Ectodermal cell (in vitro differentiated cells): ENCODE results near the gene UBASH3B.
"Not testable (repeated sequence)": the region's sequence is repeated elsewhere in the genome, so short reads cannot be mapped to it uniquely, and the experiment has no call there.

Source experiments
- H3K27ac ChIP-seq: 2 replicates; pipeline ENCODE4 v1.7.0; 2013; ENCODE audit warnings: mild to moderate bottlenecking, low read depth, low read length; ENCODE audit not compliant: insufficient read depth, poor library complexity, severe bottlenecking
- H3K27me3 ChIP-seq: 2 replicates; pipeline ENCODE4 v1.7.0; 2013; ENCODE audit warnings: mild to moderate bottlenecking, low read length; ENCODE audit not compliant: insufficient read depth, control insufficient read depth, poor library complexity, severe bottlenecking
- H3K36me3 ChIP-seq: one replicate; pipeline ENCODE4 v1.7.0; 2013; ENCODE audit warnings: low read length; ENCODE audit not compliant: control insufficient read depth, insufficient read depth
- H3K4me1 ChIP-seq: one replicate; pipeline ENCODE4 v1.7.0; 2013; ENCODE audit warnings: low read length; ENCODE audit not compliant: control insufficient read depth, insufficient read depth
- H3K4me3 ChIP-seq: 2 replicates; pipeline ENCODE4 v1.7.0; 2013; ENCODE audit warnings: low read depth, low read length, control low read depth; ENCODE audit not compliant: insufficient read depth
- H3K9me3 ChIP-seq: 2 replicates; pipeline ENCODE4 v1.7.0; 2013; ENCODE audit warnings: mild to moderate bottlenecking, low read length, moderate library complexity; ENCODE audit not compliant: control insufficient read depth
- WGBS, 2 experiments: methylation state at CpG; one replicate each; pipeline ENCODE4 v1.1.7; 2013; ENCODE audit warnings: missing lambda C conversion rate in 2 of 2; 5-methylcytosine and 5-hydroxymethylcytosine counted together

UBASH3B gene

DNA sequence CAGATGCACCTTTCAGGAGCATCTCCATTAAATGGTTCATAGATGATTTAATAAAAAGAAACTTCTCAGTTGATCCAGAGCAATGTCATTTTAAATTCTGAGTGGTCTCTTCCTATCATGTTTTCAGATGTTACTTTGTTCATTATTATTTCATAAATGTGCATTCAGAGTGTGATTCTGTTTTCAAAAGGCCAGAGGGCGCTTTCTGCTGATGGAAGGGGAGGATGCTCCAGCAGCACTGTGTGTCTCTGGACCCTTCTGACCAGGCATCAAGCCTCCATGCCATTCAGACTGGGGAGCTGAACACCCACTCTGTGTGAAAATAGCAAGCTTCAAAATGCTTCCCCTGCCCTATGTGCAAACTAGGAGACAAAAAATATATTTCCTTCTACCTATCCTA, 158.9 kb downstream of the UBASH3B start:
- H3K27me3 ChIP-seq = no peaks in the 10 kb centered on the region
- no peak overlapping the region for H3K27ac ChIP-seq
- 100% methylated on average over 1 of the region's 1 CpG for WGBS, 2 experiments
- no peaks in the 10 kb centered on the region for H3K9me3 ChIP-seq
- H3K4me1 ChIP-seq = peaks cover 6% of the 10 kb centered on the region
- H3K36me3 ChIP-seq = no peaks in the 10 kb centered on the region
- H3K4me3 ChIP-seq = no peak overlapping the region

DNA sequence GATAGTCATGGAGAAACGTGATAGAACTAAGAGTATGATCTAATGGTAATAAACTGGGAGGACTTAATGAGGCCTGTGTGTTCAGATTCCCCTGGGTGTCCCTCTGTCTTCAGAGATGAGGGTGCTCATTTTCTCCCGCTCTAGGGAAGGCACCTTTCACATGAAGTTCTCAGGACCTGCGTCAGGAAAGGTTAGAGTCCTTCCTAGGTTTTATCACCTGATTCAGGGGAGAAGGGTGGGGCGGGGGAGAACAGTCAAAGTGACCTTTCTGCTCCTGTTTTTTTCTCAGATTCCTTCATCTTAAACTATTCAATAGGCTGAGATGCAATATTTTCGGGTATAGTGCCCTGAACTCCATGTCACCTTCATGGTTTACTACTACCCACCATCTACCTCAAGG, 160.4 kb downstream of the UBASH3B start:
- Histone ChIP-seq H3K4me1 (peaks cover 6% of the 10 kb centered on the region), H3K9me3 (no peaks in the 10 kb centered on the region), H3K27me3 (no peaks in the 10 kb centered on the region), H3K27ac (no peak overlapping the region), H3K36me3 (no peaks in the 10 kb centered on the region), H3K4me3 (no peak overlapping the region)
- WGBS, 2 experiments = 95 to 97% methylated on average over 5 of the region's 5 CpGs

DNA sequence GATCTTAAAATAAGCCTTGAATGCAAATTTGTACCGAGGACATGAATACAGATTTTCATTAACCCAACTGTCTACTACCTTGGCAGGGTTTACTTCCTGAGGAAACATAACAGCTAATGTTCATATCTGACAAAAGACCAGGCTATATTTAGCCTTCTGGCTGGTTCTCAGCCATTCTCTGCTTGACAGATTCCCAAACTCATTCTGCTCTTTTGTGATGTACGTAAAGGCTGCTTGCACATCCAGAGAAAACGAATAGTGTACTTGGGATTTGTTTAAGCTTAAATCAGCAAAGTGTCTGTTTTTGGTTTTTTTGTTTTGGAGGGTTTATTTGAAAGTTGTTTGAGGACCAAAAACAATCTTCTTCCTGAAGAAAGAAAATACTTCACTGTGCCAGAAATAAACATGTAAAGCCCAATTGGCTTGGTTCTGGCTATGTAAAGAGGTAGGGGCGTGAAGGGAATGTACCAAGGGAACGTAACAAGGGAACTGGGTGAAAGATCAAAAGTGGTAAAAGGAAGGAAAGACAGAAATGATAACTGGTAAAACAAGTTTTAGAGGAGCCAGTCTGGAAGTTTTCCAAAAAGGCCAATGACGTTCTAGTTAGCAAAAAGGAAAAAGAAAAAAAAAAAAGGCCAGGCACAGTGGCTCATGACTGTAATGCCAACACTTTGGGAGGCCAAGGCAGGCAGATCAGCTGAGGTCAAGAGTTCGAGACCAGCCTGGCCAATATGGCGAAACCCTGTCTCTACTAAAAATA, 161.4 kb downstream of the UBASH3B start:
- WGBS, 2 experiments = 93 to 95% methylated on average over 8 of the region's 8 CpGs
- no peaks in the 10 kb centered on the region for H3K36me3 ChIP-seq
- H3K27ac ChIP-seq = no peak overlapping the region
- H3K4me1 ChIP-seq = peaks cover 6% of the 10 kb centered on the region
- no peaks in the 10 kb centered on the region for H3K27me3 ChIP-seq
- no peak overlapping the region for H3K4me3 ChIP-seq
- H3K9me3 ChIP-seq = no peaks in the 10 kb centered on the region

DNA sequence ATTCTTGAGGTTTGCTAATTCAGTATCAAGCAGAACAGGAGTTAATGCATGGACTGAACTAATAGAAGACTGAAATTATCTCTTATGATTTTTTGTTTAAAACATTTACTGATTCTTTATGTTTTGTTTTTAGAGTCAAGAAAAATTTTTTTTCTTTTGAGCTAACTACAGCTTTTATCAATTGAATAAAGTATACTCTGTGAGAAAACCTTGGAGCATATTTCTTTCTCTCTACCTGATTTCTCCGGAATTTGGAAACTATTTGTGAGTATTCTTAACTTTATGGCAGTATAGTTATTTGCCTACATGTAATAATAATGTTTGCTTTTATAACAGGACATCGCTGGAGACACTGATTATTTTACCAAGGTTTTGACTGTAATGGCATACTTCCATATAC, 164.6 kb downstream of the UBASH3B start:
- 89 to 100% methylated on average over 1 of the region's 2 CpGs for WGBS, 2 experiments
- Histone ChIP-seq H3K36me3 (no peaks in the 10 kb centered on the region), H3K27ac (no peak overlapping the region), H3K4me3 (no peak overlapping the region), H3K9me3 (no peaks in the 10 kb centered on the region), H3K4me1 (no peaks in the 10 kb centered on the region), H3K27me3 (no peaks in the 10 kb centered on the region)

DNA sequence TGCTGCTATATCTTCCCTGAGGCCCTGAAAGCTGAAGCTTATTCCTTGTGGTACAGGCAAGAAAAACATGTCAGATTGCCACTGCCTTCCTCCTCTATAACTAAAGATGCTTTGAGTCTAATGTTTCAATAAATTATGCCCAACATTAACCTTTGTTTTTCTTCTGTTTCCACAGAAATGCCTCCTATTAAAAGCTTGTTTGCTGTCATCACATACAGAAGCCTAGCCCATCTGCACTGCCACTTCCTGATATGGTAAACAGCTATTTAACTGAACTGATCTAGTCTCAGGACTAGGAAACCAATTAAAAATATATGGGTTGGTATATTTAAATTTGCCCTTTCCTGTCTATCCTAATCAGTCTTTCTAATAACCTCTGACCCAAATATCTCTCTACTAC, 165.6 kb downstream of the UBASH3B start:
- Histone ChIP-seq H3K36me3 (no peaks in the 10 kb centered on the region), H3K27ac (no peak overlapping the region), H3K9me3 (no peaks in the 10 kb centered on the region), H3K4me1 (no peaks in the 10 kb centered on the region), H3K4me3 (no peak overlapping the region), H3K27me3 (no peaks in the 10 kb centered on the region)

DNA sequence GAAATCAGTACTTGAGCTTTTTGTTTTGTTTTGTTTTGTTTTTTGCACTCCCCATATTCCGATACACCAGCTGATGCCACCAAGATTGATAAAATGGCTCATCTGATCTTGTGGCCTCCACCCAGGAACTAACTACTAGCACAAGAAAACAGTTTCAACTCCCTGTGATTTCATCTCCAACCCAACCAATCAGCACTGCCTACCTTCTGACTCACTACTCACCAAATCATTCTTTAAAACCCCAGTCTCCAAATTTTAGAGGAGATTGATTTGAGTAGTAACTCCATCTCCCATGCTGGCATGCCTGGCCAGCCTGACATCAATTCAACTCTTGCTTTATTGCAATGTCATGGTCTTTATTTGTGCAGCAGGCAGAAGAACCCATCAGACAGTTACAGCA, 166.7 kb downstream of the UBASH3B start:
- H3K4me3 ChIP-seq = no peak overlapping the region
- H3K9me3 ChIP-seq = no peaks in the 10 kb centered on the region
- H3K36me3 ChIP-seq = no peaks in the 10 kb centered on the region
- H3K4me1 ChIP-seq = no peaks in the 10 kb centered on the region
- no peaks in the 10 kb centered on the region for H3K27me3 ChIP-seq
- 91 to 100% methylated on average over 1 of the region's 1 CpG for WGBS, 2 experiments
- no peak overlapping the region for H3K27ac ChIP-seq

DNA sequence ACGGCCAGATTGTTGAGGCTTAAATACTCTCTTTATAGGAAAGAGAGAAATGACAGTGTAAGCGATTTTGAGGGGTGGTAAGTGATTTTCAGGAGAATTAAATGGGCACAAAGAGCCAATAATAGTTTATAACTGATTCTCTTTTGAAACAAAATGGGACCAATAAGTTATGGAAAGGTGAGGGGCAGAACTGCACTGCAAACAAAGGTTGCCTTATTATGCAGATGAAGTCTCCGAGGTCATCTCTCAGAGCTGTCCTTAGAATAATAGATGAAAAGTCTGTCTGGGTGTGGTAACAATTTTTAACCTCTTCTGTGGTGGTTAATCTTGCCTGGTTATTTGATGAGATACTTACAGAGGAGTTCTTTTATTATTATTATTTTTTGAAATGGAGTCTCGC, 168.0 kb downstream of the UBASH3B start:
- Histone ChIP-seq H3K4me3 (no peak overlapping the region), H3K27ac (no peak overlapping the region), H3K9me3 (no peaks in the 10 kb centered on the region), H3K27me3 (no peaks in the 10 kb centered on the region), H3K4me1 (no peaks in the 10 kb centered on the region), H3K36me3 (no peaks in the 10 kb centered on the region)
- 93 to 94% methylated on average over 4 of the region's 4 CpGs for WGBS, 2 experiments

DNA sequence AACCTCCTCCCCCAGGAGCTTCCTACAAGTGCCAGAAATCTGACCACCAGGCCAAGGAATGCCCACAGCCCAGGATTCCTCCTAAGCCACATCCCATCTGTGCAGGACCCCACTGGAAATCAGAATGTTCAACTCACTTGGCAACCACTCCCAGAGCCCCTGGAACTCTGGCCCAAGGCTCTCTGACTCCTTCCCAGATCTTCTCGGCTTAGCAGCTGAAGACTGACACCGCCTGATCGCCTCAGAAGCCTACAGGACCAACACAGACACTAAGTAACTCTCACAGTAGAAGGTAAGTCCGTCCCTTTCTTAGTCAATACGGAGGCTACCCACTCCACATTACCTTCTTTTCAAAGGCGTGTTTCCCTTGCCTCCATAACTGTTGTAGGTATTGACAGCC, 173.8 kb downstream of the UBASH3B start:
- not testable (repeated sequence) for H3K4me1 ChIP-seq, H3K36me3 ChIP-seq, H3K4me3 ChIP-seq, H3K27ac ChIP-seq, H3K27me3 ChIP-seq, H3K9me3 ChIP-seq
- 94% methylated on average over 6 of the region's 6 CpGs for WGBS, 2 experiments

DNA sequence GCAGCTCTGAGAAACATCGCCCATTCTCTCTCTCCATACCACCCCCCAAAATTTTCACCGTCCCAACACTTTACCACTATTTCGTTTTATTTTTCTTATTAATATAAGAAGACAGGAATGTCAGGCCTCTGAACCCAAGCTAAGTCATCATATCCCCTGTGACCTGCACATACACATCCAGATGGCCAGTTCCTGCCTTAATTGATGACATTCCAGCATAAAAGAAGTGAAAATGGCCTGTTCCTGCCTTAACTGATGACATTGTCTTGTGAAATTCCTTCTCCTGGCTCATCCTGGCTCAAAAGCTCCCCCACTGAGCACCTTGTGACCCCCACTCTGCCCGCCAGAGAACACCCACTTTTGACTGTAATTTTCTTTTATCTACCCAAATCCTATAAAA, 176.8 kb downstream of the UBASH3B start:
- H3K9me3 ChIP-seq = not testable (repeated sequence)

DNA sequence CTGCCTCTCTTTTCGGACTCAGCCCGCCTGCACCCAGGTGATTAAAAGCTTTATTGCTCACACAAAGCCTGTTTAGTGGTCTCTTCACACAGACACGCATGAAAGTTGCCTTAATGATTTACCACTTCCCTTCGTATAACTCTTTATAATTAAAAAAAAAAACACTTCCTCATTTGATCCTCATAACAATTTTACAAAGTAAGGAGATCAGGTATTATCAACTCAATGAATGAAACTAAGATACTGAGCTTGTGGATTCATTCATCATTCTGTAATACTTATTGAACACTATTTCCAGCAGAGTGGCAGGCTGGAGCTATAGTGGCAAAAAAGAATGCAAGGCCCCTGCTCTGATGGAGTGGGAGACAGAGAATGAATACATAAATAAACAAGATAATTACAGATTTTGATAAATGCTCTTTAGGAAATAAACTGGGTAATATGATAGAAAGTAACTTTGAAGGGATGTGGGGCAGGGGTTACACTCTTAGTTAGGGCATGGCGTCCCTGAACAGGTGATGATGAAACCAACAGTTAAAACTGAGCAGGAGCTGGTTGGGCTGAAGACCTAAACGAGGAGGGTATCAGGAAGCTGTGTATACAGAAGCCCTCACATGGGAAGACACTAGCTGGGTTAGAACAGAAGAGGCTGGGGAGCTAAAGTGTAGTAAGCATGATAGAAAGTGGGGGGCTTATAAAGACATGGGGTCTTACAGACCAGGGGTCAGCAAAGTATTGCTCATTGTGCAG, 177.4 kb downstream of the UBASH3B start:
- Histone ChIP-seq H3K4me3 (no peak overlapping the region), H3K36me3 (no peaks in the 10 kb centered on the region), H3K4me1 (peaks cover 8% of the 10 kb centered on the region), H3K9me3 (no peaks in the 10 kb centered on the region), H3K27me3 (no peaks in the 10 kb centered on the region), H3K27ac (no peak overlapping the region)
- WGBS, 2 experiments = 50 to 52% methylated on average over 6 of the region's 6 CpGs

More for the DNA sequence above, 176.8 kb downstream of the UBASH3B start:
- 51 to 58% methylated on average over 3 to 4 of the region's 4 CpGs for WGBS, 2 experiments
- H3K4me1 ChIP-seq, H3K36me3 ChIP-seq, H3K4me3 ChIP-seq, H3K27ac ChIP-seq, H3K27me3 ChIP-seq: not testable (repeated sequence)
